ENCODE data around the gene DDX6. TPM values are rescaled to one million over a fixed set of nuclear protein-coding genes. Genes with fewer than 3 reads are reported as not detected.

DDX6 gene
- total and polyA plus RNA-seq, 9 of the 15 experiments (the other 6 are each of a cell fraction or from before 2014, with no cell fraction given): 10.0 to 102 (median 58.2) TPM

GRCh38 chr11:118791111-118791960, at the start of gene DDX6 (continued):
- TF ChIP-seq FOXK1 (CRISPR knock-in tag; IDR thresholded peaks at IDR 0.05; ENCODE audit: borderline replicate concordance) (peak; percentile 82; the same call in 1 of the 2 replicates), SPI1 (IDR thresholded peaks at IDR 0.05; ENCODE audit: borderline replicate concordance, low read depth, low read length) (0 out of 2 replicates have a peak, but pooled peaks have one; percentile 2), FUS (optimal IDR thresholded peaks at IDR 0.05; ENCODE audit: low read depth, low read length) (peak; percentile 66), CXXC5 (CRISPR knock-in tag; IDR thresholded peaks at IDR 0.05) (peak; percentile 41), TRIM28 (IDR thresholded peaks at IDR 0.05) (0 out of 2 replicates have a peak, but pooled peaks have one; percentile 66), ZKSCAN3 (CRISPR knock-in tag; IDR thresholded peaks at IDR 0.05) (no peak), SIN3B (IDR thresholded peaks at IDR 0.05; ENCODE audit: low read depth) (no peak), RNF2 (IDR thresholded peaks at IDR 0.05) (no peak), ZNF384 (IDR thresholded peaks at IDR 0.05; ENCODE audit: low read depth, low read length) (no peak), RHOXF2B (CRISPR knock-in tag; conservative IDR thresholded peaks at IDR 0.05) (no peak), DDX20 (tag; IDR thresholded peaks at IDR 0.05; ENCODE audit: low read depth) (no peak), ZNF695 (CRISPR knock-in tag; IDR thresholded peaks at IDR 0.05) (no peak), ZNF830 (CRISPR knock-in tag; IDR thresholded peaks at IDR 0.05) (0 out of 2 replicates have a peak, but pooled peaks have one; percentile 66), ETS2 (tag; IDR thresholded peaks at IDR 0.05; ENCODE audit: borderline replicate concordance, poor library complexity, severe bottlenecking) (no peak), ETV5 (CRISPR knock-in tag; IDR thresholded peaks at IDR 0.05; ENCODE audit: low read depth) (peak; percentile 32; the same call in 1 of the 2 replicates), CBFA2T3 (IDR thresholded peaks at IDR 0.05) (no peak), SNIP1 (IDR thresholded peaks at IDR 0.05; ENCODE audit: low read depth) (no peak), TARDBP (IDR thresholded peaks at IDR 0.05) (peak; percentile 44; the same call in 1 of the 2 replicates), ZNF175 (CRISPR knock-in tag; IDR thresholded peaks at IDR 0.05; ENCODE audit: low read depth) (no peak), BRD9 (IDR thresholded peaks at IDR 0.05; ENCODE audit: low read depth, partially characterized antibody) (peak; percentile 93), FOXM1 (IDR thresholded peaks at IDR 0.05; ENCODE audit: low read depth) (no peak), FOXM1 (CRISPR knock-in tag; IDR thresholded peaks at IDR 0.05; ENCODE audit: low read depth) (no peak), CSDE1 (IDR thresholded peaks at IDR 0.05) (peak in 1 of 2 experiments; percentile 76; a peak in 2 of 4 replicates), DIDO1 (tag; IDR thresholded peaks at IDR 0.05; ENCODE audit: low read depth) (no peak), CREB1 (IDR thresholded peaks at IDR 0.05) (peak; percentile 24; the same call in 1 of the 2 replicates), CREB1 (CRISPR knock-in tag; IDR thresholded peaks at IDR 0.05) (no peak), L3MBTL2 (IDR thresholded peaks at IDR 0.05) (no peak; the same call in 1 of the 2 replicates), UBTF (IDR thresholded peaks at IDR 0.05; ENCODE audit: borderline replicate concordance in 1 of 2, low read depth in 2 of 2, low read length in 2 of 2) (peak; percentile 96 to 97; a peak in 3 of 4 replicates), ZNF263 (CRISPR knock-in tag; IDR thresholded peaks at IDR 0.05; ENCODE audit: borderline replicate concordance) (peak; percentile 86)

Data from K562 (cell line).